OCI-LY1 (cell line): ENCODE data around the gene AEBP1.

ENCODE experiments used
- H2AFZ ChIP-seq: fragments of 200-600 bp; sonication (generic), shearing (Covaris generic); 2 replicates; pipeline ENCODE4 v1.6.0; 2014; ENCODE audit warnings: antibody characterized with exemption, mild to moderate bottlenecking, low read length
- H3F3A ChIP-seq: fragments of 200-600 bp; sonication (generic), shearing (Covaris generic); 2 replicates; pipeline ENCODE4 v1.6.0; 2014; ENCODE audit warnings: mild to moderate bottlenecking, antibody characterized with exemption, low read length, moderate library complexity; ENCODE audit not compliant: insufficient read depth
- H3K27ac ChIP-seq: fragments of 200-600 bp; sonication (generic); 2 replicates; pipeline ENCODE4 v1.5.1; 2014; ENCODE audit warnings: low read length, mixed run types, mild to moderate bottlenecking, low read depth; ENCODE audit not compliant: poor library complexity, severe bottlenecking
- H3K27me3 ChIP-seq: fragments of 200-600 bp; sonication (generic); 2 replicates; pipeline ENCODE4 v1.6.0; 2014; ENCODE audit warnings: antibody characterized with exemption, mild to moderate bottlenecking, low read length, moderate library complexity; ENCODE audit not compliant: insufficient read depth
- H3K36me3 ChIP-seq: fragments of 200-600 bp; sonication (generic); 2 replicates; pipeline ENCODE4 v1.6.1; 2014; ENCODE audit warnings: mild to moderate bottlenecking, antibody characterized with exemption, low read length, moderate library complexity, mixed read lengths; ENCODE audit not compliant: insufficient read depth
- H3K4me1 ChIP-seq: fragments of 200-600 bp; sonication (generic); 2 replicates; pipeline ENCODE4 v1.5.1; 2014; ENCODE audit warnings: mild to moderate bottlenecking, low read length, moderate library complexity; ENCODE audit not compliant: insufficient read depth, severe bottlenecking
- H3K4me2 ChIP-seq: fragments of 200-600 bp; sonication (generic), shearing (Covaris generic); 2 replicates; pipeline ENCODE4 v1.6.1; 2014; ENCODE audit warnings: low read length
- H3K4me3 ChIP-seq: fragments of 200-600 bp; sonication (generic); 2 replicates; pipeline ENCODE4 v1.5.1; 2014; ENCODE audit warnings: low read length, low read depth, mild to moderate bottlenecking, mixed read lengths; ENCODE audit not compliant: poor library complexity, severe bottlenecking
- H3K79me2 ChIP-seq: fragments of 200-600 bp; shearing (Covaris generic); 2 replicates; pipeline ENCODE4 v1.6.1; 2016; ENCODE audit warnings: mixed run types, low read length, mixed read lengths; ENCODE audit not compliant: insufficient read depth
- H3K9ac ChIP-seq: fragments of 200-600 bp; sonication (generic), shearing (Covaris generic); 2 replicates; pipeline ENCODE4 v1.6.1; 2014; ENCODE audit warnings: mild to moderate bottlenecking, low read length, mixed read lengths
- H3K9me2 ChIP-seq: fragments of 200-600 bp; sonication (generic), shearing (Covaris generic); 2 replicates; pipeline ENCODE4 v1.6.1; 2014; ENCODE audit warnings: low read depth, mild to moderate bottlenecking, low read length, mixed read lengths
- H3K9me3 ChIP-seq: fragments of 200-600 bp; shearing (Covaris generic); 2 replicates; pipeline ENCODE4 v1.6.1; 2014; ENCODE audit warnings: low read length, mixed read lengths
- H4K20me1 ChIP-seq: fragments of 200-600 bp; sonication (generic), shearing (Covaris generic); 2 replicates; pipeline ENCODE4 v1.6.0; 2016; ENCODE audit warnings: mild to moderate bottlenecking, low read length; ENCODE audit not compliant: insufficient read depth
- CTCF ChIP-seq: fragments of 200-600 bp; sonication (generic), shearing (Covaris generic); IDR thresholded peaks from 2 replicates; pipeline ENCODE4 v1.5.1; 2017; ENCODE audit warnings: mild to moderate bottlenecking, antibody characterized with exemption, low read length, moderate library complexity, mixed read lengths
- EZH2 ChIP-seq: fragments of 200-600 bp; sonication (generic), shearing (Covaris generic); IDR thresholded peaks from 2 replicates; pipeline ENCODE4 v1.8.0; 2017; ENCODE audit warnings: borderline replicate concordance, mixed run types, mild to moderate bottlenecking, antibody characterized with exemption, low read length, moderate library complexity, mixed read lengths

Gene AEBP1

GRCh38 chr7:44080686-44081265 is 23.4 kb upstream of the AEBP1 start:
- no peaks in the 10 kb centered on the region for H3K9me2 ChIP-seq
- H3K4me2 ChIP-seq: peak overlapping the region; percentile 92
- H3K27ac ChIP-seq: peak overlapping the region; percentile 76
- TF ChIP-seq CTCF (no peak), EZH2 (no peak)
- H2AFZ ChIP-seq: no peak overlapping the region
- H4K20me1 ChIP-seq: no peaks in the 10 kb centered on the region
- H3K4me1 ChIP-seq: peaks cover 59% of the 10 kb centered on the region
- no peaks in the 10 kb centered on the region for H3K27me3 ChIP-seq
- H3F3A ChIP-seq: peaks cover 17% of the 10 kb centered on the region
- H3K4me3 ChIP-seq: peak overlapping the region; percentile 83
- H3K9ac ChIP-seq: peak overlapping the region; percentile 87
- H3K36me3 ChIP-seq: peaks cover 59% of the 10 kb centered on the region
- no peaks in the 10 kb centered on the region for H3K79me2 ChIP-seq
- no peaks in the 10 kb centered on the region for H3K9me3 ChIP-seq

GRCh38 chr7:44081266-44081748 is 22.8 kb upstream of the AEBP1 start:
- Histone ChIP-seq H3K36me3 (peaks cover 54% of the 10 kb centered on the region), H3K79me2 (no peaks in the 10 kb centered on the region), H3K27ac (peak overlapping the region; percentile 76), H3K9me2 (no peaks in the 10 kb centered on the region), H2AFZ (no peak overlapping the region), H3K9me3 (no peaks in the 10 kb centered on the region), H3K4me3 (peak overlapping the region; percentile 83), H3K9ac (peak overlapping the region; percentile 87), H3K4me1 (peaks cover 59% of the 10 kb centered on the region), H4K20me1 (no peaks in the 10 kb centered on the region), H3F3A (peaks cover 17% of the 10 kb centered on the region), H3K4me2 (peak overlapping the region; percentile 92), H3K27me3 (no peaks in the 10 kb centered on the region)
- no peak for TF ChIP-seq EZH2
- peak; percentile 33; the same call in 1 of the 2 replicates for TF ChIP-seq CTCF

GRCh38 chr7:44082541-44083207 is 21.5 kb upstream of the AEBP1 start:
- peaks cover 63% of the 10 kb centered on the region for H3K4me1 ChIP-seq
- H2AFZ ChIP-seq: no peak overlapping the region
- H3K9me2 ChIP-seq: no peaks in the 10 kb centered on the region
- H3K9ac ChIP-seq: peak overlapping the region; percentile 77
- no peaks in the 10 kb centered on the region for H3K27me3 ChIP-seq
- peak overlapping the region; percentile 67 for H3K4me3 ChIP-seq
- H3F3A ChIP-seq: peaks cover 17% of the 10 kb centered on the region
- peaks cover 40% of the 10 kb centered on the region for H3K36me3 ChIP-seq
- TF ChIP-seq EZH2: no peak
- TF ChIP-seq CTCF: no peak
- peak overlapping the region; percentile 81 for H3K4me2 ChIP-seq
- H3K27ac ChIP-seq: peak overlapping the region; percentile 84
- no peaks in the 10 kb centered on the region for H4K20me1 ChIP-seq
- H3K79me2 ChIP-seq: no peaks in the 10 kb centered on the region
- no peaks in the 10 kb centered on the region for H3K9me3 ChIP-seq
